ENCODE results near the gene OTUD4.

GRCh38 chr4:145107126-145107525 lies 73.3 kb downstream of the OTUD4 start:
- TF ChIP-seq, protein P1, sequence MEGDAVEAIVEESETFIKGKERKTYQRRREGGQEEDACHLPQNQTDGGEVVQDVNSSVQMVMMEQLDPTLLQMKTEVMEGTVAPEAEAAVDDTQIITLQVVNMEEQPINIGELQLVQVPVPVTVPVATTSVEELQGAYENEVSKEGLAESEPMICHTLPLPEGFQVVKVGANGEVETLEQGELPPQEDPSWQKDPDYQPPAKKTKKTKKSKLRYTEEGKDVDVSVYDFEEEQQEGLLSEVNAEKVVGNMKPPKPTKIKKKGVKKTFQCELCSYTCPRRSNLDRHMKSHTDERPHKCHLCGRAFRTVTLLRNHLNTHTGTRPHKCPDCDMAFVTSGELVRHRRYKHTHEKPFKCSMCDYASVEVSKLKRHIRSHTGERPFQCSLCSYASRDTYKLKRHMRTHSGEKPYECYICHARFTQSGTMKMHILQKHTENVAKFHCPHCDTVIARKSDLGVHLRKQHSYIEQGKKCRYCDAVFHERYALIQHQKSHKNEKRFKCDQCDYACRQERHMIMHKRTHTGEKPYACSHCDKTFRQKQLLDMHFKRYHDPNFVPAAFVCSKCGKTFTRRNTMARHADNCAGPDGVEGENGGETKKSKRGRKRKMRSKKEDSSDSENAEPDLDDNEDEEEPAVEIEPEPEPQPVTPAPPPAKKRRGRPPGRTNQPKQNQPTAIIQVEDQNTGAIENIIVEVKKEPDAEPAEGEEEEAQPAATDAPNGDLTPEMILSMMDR (IDR thresholded peaks at IDR 0.05; ENCODE audit: insufficient read depth, low read depth, low read length) = no peak
- no peak for TF ChIP-seq EZH2 (IDR thresholded peaks at IDR 0.05; ENCODE audit: insufficient read depth, low read length)
